Ovary (tissue), 3 donors: Measurements from ENCODE around the gene PITPNB.

Source experiments
- EP300 ChIP-seq: sonication (generic); formaldehyde crosslinking; IDR thresholded peaks from one replicate; pipeline ENCODE4 v1.6.1; 2017; ENCODE audit warnings: antibody characterized with exemption
- POLR2A ChIP-seq: fragments of 450-650 bp; IDR thresholded peaks from one replicate; pipeline ENCODE4 v1.6.1; 2017; ENCODE audit warnings: antibody characterized with exemption, mild to moderate bottlenecking, moderate library complexity
- TF ChIP-seq, protein P1 (sequence below), 3 donors: fragments of 450-650 bp in 2 of 3; fragments of 200-600 bp in 1 of 3; IDR thresholded peaks; one replicate each; pipeline versions ENCODE4 v1.5.1 to v1.8.0; 2016 to 2022; ENCODE audit warnings: antibody characterized with exemption in 3 of 3, mild to moderate bottlenecking in 1 of 3
- donor health status: DM: no; HTN: no; CAD: no.

DNA sequence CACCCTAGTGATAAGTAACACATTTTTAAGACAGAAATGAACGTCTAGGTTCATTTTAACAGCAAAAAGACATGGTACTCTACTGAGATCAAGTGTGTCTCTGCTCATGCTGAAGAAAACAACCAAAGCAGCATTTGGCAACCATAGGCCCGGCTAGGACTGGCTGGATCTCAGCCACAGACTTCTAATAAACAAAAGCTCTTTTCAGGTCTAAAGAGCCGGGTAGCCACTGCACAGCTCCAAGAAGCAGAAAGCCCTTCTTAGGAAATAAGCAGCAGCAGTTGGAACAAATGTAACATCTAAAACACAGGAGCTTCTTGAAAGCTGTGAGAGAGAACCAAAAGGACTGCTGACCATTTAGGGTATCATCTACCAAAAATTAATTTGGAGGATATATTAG is 37.6 kb downstream of the PITPNB start:
- TF ChIP-seq, protein P1, sequence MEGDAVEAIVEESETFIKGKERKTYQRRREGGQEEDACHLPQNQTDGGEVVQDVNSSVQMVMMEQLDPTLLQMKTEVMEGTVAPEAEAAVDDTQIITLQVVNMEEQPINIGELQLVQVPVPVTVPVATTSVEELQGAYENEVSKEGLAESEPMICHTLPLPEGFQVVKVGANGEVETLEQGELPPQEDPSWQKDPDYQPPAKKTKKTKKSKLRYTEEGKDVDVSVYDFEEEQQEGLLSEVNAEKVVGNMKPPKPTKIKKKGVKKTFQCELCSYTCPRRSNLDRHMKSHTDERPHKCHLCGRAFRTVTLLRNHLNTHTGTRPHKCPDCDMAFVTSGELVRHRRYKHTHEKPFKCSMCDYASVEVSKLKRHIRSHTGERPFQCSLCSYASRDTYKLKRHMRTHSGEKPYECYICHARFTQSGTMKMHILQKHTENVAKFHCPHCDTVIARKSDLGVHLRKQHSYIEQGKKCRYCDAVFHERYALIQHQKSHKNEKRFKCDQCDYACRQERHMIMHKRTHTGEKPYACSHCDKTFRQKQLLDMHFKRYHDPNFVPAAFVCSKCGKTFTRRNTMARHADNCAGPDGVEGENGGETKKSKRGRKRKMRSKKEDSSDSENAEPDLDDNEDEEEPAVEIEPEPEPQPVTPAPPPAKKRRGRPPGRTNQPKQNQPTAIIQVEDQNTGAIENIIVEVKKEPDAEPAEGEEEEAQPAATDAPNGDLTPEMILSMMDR (IDR thresholded peaks at IDR 0.05), result no peak
- TF ChIP-seq POLR2A (no peak), EP300 (no peak)
